HepG2 (cell line): ENCODE results near the gene ZSCAN1. TPM values are rescaled to one million over a fixed set of nuclear protein-coding genes. Genes with fewer than 3 reads are reported as not detected.

Experiments
- ATAC-seq: fragments of 200-7000 bp; cut with Tn5 transposase; 3 replicates; pipeline ENCODE4 v1.9.1; 2020; ENCODE audit warnings: mild to moderate bottlenecking, moderate library complexity
- BruUV-seq: library from RNA; stranded (reverse); fragments of 400-500 nt; replicated peaks from 2 replicates; lab custom pipeline; 2021; lab: Mats Ljungman, UMichigan
- CTCF ChIA-PET: fragments of 300-600 bp; formaldehyde crosslinking; extraction: SDS; loops from one replicate; lab custom pipeline; 2021; ENCODE audit warnings: low total read pairs, inconsistent platforms, low intra/inter-chr PET ratio; lab: Yijun Ruan, JAX
- POLR2A ChIA-PET: fragments of 350-600 bp; sonication (Branson Sonifier 250); formaldehyde crosslinking; loops from one replicate; lab custom pipeline; 2020; ENCODE audit warnings: antibody characterized with exemption, inconsistent platforms; lab: Yijun Ruan, JAX
- DNase-seq: peaks from one replicate; pipeline ENCODE4 v3.0.0-alpha.2; 2015; ENCODE audit warnings: low spot score
- FAIRE-seq: peaks from 3 replicates; lab custom pipeline; 2011; peaks lifted over from hg19 to GRCh38; lab: Jason Lieb, UNC
- H2AFZ ChIP-seq: one replicate; pipeline ENCODE4 v1.6.1; 2011; ENCODE audit warnings: low read length, inconsistent platforms
- H3K27ac ChIP-seq: fragments of 300-600 bp; 3 replicates; pipeline ENCODE4 v1.8.0; 2011; ENCODE audit warnings: mixed run types, mild to moderate bottlenecking, mixed read lengths, low read length, inconsistent platforms; ENCODE audit not compliant: insufficient read depth; ENCODE audit errors: extremely low read length
- H3K27me3 ChIP-seq, 2 experiments: fragments of 200-600 bp in 1 of 2; 2 replicates in 1 of 2; 3 replicates in 1 of 2; pipeline versions ENCODE4 v1.6.0 to v1.8.0; 2011; ENCODE audit warnings: low read length in 2 of 2, mild to moderate bottlenecking in 2 of 2, moderate library complexity in 2 of 2, inconsistent platforms in 1 of 2; ENCODE audit not compliant: insufficient read depth in 2 of 2, control insufficient read depth in 1 of 2
- H3K36me3 ChIP-seq, 2 experiments: fragments of 200-600 bp in 1 of 2; replicated peaks in 1 of 2; 2 replicates in 1 of 2; 3 replicates in 1 of 2; pipeline versions ENCODE4 v1.5.1 to v1.8.0; 2011; ENCODE audit warnings: low read length in 2 of 2, inconsistent platforms in 1 of 2; ENCODE audit not compliant: insufficient read depth in 2 of 2, control insufficient read depth in 1 of 2
- H3K4me1 ChIP-seq: 2 replicates; pipeline ENCODE4 v1.5.1; 2012; ENCODE audit warnings: low read length, inconsistent platforms; ENCODE audit not compliant: insufficient read depth
- H3K4me2 ChIP-seq: 2 replicates; pipeline ENCODE4 v1.6.0; 2011; ENCODE audit warnings: low read depth, low read length, inconsistent platforms
- H3K4me3 ChIP-seq, 3 experiments: fragments of 200-600 bp in 1 of 3; sonication (generic), shearing (Covaris generic) in 1 of 3; replicated peaks in 1 of 3; 2 replicates each; pipeline ENCODE4 v1.5.1; 2011 to 2016; ENCODE audit warnings: low read length in 3 of 3, inconsistent platforms in 2 of 3, low read depth in 2 of 3, mild to moderate bottlenecking in 2 of 3, control low read depth in 1 of 3, mixed read lengths in 1 of 3; ENCODE audit not compliant: insufficient read depth in 1 of 3
- H3K79me2 ChIP-seq: one replicate; pipeline ENCODE4 v1.6.1; 2011; ENCODE audit warnings: low read length, inconsistent platforms; ENCODE audit not compliant: insufficient read depth
- H3K9ac ChIP-seq: 2 replicates; pipeline ENCODE4 v1.6.0; 2011; ENCODE audit warnings: mild to moderate bottlenecking, low read depth, low read length, inconsistent platforms; ENCODE audit not compliant: insufficient read depth
- H3K9me3 ChIP-seq: 2 replicates; pipeline ENCODE4 v1.5.1; 2012; ENCODE audit warnings: mild to moderate bottlenecking, low read length
- H4K20me1 ChIP-seq: 2 replicates; pipeline ENCODE4 v1.6.0; 2011; ENCODE audit warnings: inconsistent platforms, mild to moderate bottlenecking, low read length, moderate library complexity; ENCODE audit not compliant: insufficient read depth
- CENPBD1 ChIP-seq: sonication (generic); formaldehyde crosslinking; IDR thresholded peaks from 2 replicates; pipeline ENCODE4 v1.8.0; 2022; ENCODE audit warnings: missing genetic modification reagents, low read depth, mild to moderate bottlenecking, borderline replicate concordance
- EEA1 ChIP-seq: sonication (generic); formaldehyde crosslinking; IDR thresholded peaks from 2 replicates; pipeline ENCODE4 v1.5.1; 2020; ENCODE audit warnings: mild to moderate bottlenecking, missing genetic modification reagents, borderline replicate concordance
- GATAD1 ChIP-seq: IDR thresholded peaks from 2 replicates; pipeline ENCODE4 v1.6.1; 2016; ENCODE audit warnings: missing genetic modification reagents, missing compliant biosample characterization
- HOMEZ ChIP-seq: IDR thresholded peaks from 2 replicates; pipeline ENCODE4 v1.6.1; 2016; ENCODE audit warnings: low read depth
- KDM6A ChIP-seq: IDR thresholded peaks from 2 replicates; pipeline ENCODE4 v1.6.1; 2016; ENCODE audit warnings: low read depth
- REST ChIP-seq, 2 experiments: IDR thresholded peaks; 2 replicates each; pipeline ENCODE4 v1.6.1; 2011 to 2012; ENCODE audit warnings: low read length in 2 of 2, borderline replicate concordance in 1 of 2, low read depth in 1 of 2, mild to moderate bottlenecking in 1 of 2, moderate library complexity in 1 of 2
- ZFAT ChIP-seq: sonication (generic); formaldehyde crosslinking; conservative IDR thresholded peaks from 2 replicates; pipeline ENCODE4 v1.8.1; 2023; ENCODE audit warnings: missing genetic modification reagents, inconsistent platforms
- ZFP37 ChIP-seq: sonication (generic); formaldehyde crosslinking; IDR thresholded peaks from 2 replicates; pipeline ENCODE4 v1.4.0; 2020; ENCODE audit warnings: missing genetic modification reagents, borderline replicate concordance
- ZFP41 ChIP-seq: sonication (generic); formaldehyde crosslinking; IDR thresholded peaks from 2 replicates; pipeline ENCODE4 v1.4.0; 2020; ENCODE audit warnings: mild to moderate bottlenecking, missing genetic modification reagents, borderline replicate concordance
- ZNF256 ChIP-seq: sonication (generic); formaldehyde crosslinking; conservative IDR thresholded peaks from 2 replicates; pipeline ENCODE4 v1.4.0; 2020; ENCODE audit warnings: missing genetic modification reagents
- ZNF354B ChIP-seq: sonication (generic); formaldehyde crosslinking; IDR thresholded peaks from 2 replicates; pipeline ENCODE4 v1.8.0; 2022; ENCODE audit warnings: mild to moderate bottlenecking, missing genetic modification reagents
- ZNF446 ChIP-seq: sonication (generic); formaldehyde crosslinking; IDR thresholded peaks from 2 replicates; pipeline ENCODE4 v1.5.0; 2020; ENCODE audit warnings: mild to moderate bottlenecking, missing genetic modification reagents
- ZNF503 ChIP-seq: sonication (generic); formaldehyde crosslinking; IDR thresholded peaks from 2 replicates; pipeline ENCODE4 v1.4.0; 2020; ENCODE audit warnings: missing genetic modification reagents
- WGBS: methylation state at CpG from one replicate; pipeline ENCODE4 v1.1.6; 2017; ENCODE audit warnings: low lambda C conversion rate; 5-methylcytosine and 5-hydroxymethylcytosine counted together
- in situ Hi-C: cut with HindIII; loops from 2 replicates; pipeline ENCODE4 v1.10.0; 2017; ENCODE audit warnings: low pct_unique_long_range_greater_than_20kb; ENCODE audit not compliant: extremely low pct_ligation_motif_present
- intact Hi-C: fragments of 100-400 bp; cut with micrococcal nuclease; formaldehyde crosslinking; loops from one replicate; pipeline ENCODE4 v1.10.0; 2022; ENCODE audit not compliant: unreplicated experiment
- polyA plus RNA-seq, 8 experiments: library from polyadenylated mRNA; depleted of rRNA in 3 of 8; stranded (reverse) in 7 of 8; unstranded in 1 of 8; fragments of >200 nt; fragmentation: Illumina TruSeq in 4 of 8; extraction: Trizol in 4 of 8; gene quantifications; 2 replicates each; pipeline versions ENCODE4 v1.2.1 to v1.2.3, GENCODE V29; 2011 to 2016; ENCODE audit warnings: low read depth in 4 of 8, missing spikeins in 1 of 8, mixed read lengths in 1 of 8; ENCODE audit not compliant: insufficient read depth in 1 of 8
- total RNA-seq, 5 experiments: library from RNA; depleted of rRNA; stranded (reverse); fragments of >200 nt; fragmentation: Illumina TruSeq; extraction: Trizol; gene quantifications; 2 replicates each; pipeline ENCODE4 v1.2.3, GENCODE V29; 2016; ENCODE audit warnings: low read depth in 1 of 5

ZSCAN1 gene
- total and polyA plus RNA-seq, 2 of the 13 experiments (the other 11 are each of a cell fraction or from before 2014, with no cell fraction given) = not detected

- TF ChIP-seq HOMEZ (no peak), ZNF256 (CRISPR knock-in tag) (no peak), ZFAT (no peak), ZFP41 (CRISPR knock-in tag) (no peak), ZNF354B (CRISPR knock-in tag) (no peak), KDM6A (CRISPR knock-in tag) (no peak)
Measured at GRCh38 chr19:58001895-58002369, 31.9 kb upstream of the ZSCAN1 start (continued).

GRCh38 chr19:58002384-58003173, 31.2 kb upstream of the ZSCAN1 start, which contains the start of gene ZNF606:
Gene ZNF606, minus strand, starts transcription at chr19:58002820. Its CDS starts 1,501 bp downstream, at chr19:58001319.
- peak within 1 kb of the TSS; percentile 83 for H3K4me2 ChIP-seq
- peak; percentile 97 for ATAC-seq
- peaks cover 50% of the 10 kb centered on the region for H3K9me3 ChIP-seq
- DNase-seq = peak; percentile 72
- WGBS = 0% methylated on average over 3 of the region's 91 CpGs
- H3K27me3 ChIP-seq = no peaks in the 10 kb centered on the region
- peak within 1 kb of the TSS; percentile 79 to 97 (median 88) for H3K4me3 ChIP-seq
- peak within 1 kb of the TSS; percentile 50 for H2AFZ ChIP-seq
- intact Hi-C loops = loop anchor here (1.0 kb wide), 1 partner anchor 55 kb away; the partner anchor contains the start of gene ZNF256
- H3K79me2 ChIP-seq = peaks cover 15% of the 10 kb centered on the region
- H4K20me1 ChIP-seq = no peaks in the 10 kb centered on the region
- H3K4me1 ChIP-seq = peaks cover 31% of the 10 kb centered on the region
- TSS peak; percentile 54 for BruUV-seq
- ChIA-PET POLR2A (interaction anchor here (0.6 to 2.4 kb wide), 13 partner anchors 13 to 1599 kb away, joined by 3 to 16 read pairs (median 4); partner anchors contain the start of genes ZNF274, ZNF417, ZNF551 and ZNF583), CTCF (no interaction called here)
- FAIRE-seq = no peak
- peak within 1 kb of the TSS; percentile 97 for H3K9ac ChIP-seq
- in situ Hi-C loops = no loop called here
- peaks cover 11 to 34% of the 10 kb centered on the region in 2 experiments; a peak in 4 of 5 replicates for H3K36me3 ChIP-seq
- peak within 1 kb of the TSS; percentile 97 for H3K27ac ChIP-seq
- TF ChIP-seq EEA1 (no peak), REST (IDR thresholded peaks at IDR 0.05; ENCODE audit: borderline replicate concordance in 1 of 2, low read depth in 1 of 2, low read length in 2 of 2) (0 out of 4 replicates have a peak, but pooled peaks of 1 of the 2 experiments have one; percentile 10), GATAD1 (CRISPR knock-in tag) (peak; percentile 86), ZNF503 (CRISPR knock-in tag) (peak; percentile 52; the same call in 1 of the 2 replicates), ZNF446 (peak; percentile 82; the same call in 1 of the 2 replicates), ZFP37 (CRISPR knock-in tag) (0 out of 2 replicates have a peak, but pooled peaks have one; percentile 40), CENPBD1 (CRISPR knock-in tag) (0 out of 2 replicates have a peak, but pooled peaks have one; percentile 77)
